ENCODE data around the gene ITGB5.
"Not testable (repeated sequence)": the region's sequence is repeated elsewhere in the genome, so short reads cannot be mapped to it uniquely, and the experiment has no call there.

The ITGB5 gene

DNA sequence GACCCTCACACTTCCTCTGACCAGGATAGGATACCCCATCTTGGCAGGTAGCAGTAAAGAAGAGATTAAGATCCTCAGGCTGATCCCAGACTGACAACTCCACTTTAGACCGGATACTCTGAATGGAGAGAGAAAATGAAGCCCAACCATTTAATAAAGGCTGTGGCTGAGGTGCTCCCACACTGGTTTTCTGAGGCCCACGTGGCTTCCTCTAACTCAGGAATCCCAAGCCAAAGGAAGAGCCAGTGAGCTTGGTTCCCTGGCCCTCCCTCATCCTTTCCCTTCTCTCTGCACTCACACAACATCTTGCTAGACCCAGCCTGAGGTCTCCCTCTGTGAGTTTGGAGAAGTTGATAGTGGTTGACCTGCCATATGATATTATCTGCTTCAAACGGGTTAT lies 78.1 kb downstream of the ITGB5 start:
- no peak for DNase-seq

DNA sequence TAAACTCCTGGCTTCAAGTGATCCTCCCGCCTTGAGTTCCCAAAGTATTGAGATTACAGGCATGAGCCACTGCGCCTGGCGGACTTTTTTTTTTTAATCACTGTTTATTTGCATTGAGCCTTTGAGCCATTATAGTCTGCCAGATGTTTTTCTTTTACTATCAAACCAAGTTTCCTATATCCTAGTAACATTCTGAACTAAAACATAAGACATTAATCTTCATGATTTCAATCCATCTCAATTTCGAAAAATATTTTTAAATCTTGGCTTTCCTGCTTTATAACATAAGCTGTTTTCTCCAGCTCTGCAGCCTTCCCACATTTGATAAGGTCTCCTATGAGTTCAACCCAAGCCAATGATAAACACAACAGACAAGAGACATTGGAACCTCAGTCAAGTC lies 81.5 kb downstream of the ITGB5 start:
- DNase-seq = no peak

DNA sequence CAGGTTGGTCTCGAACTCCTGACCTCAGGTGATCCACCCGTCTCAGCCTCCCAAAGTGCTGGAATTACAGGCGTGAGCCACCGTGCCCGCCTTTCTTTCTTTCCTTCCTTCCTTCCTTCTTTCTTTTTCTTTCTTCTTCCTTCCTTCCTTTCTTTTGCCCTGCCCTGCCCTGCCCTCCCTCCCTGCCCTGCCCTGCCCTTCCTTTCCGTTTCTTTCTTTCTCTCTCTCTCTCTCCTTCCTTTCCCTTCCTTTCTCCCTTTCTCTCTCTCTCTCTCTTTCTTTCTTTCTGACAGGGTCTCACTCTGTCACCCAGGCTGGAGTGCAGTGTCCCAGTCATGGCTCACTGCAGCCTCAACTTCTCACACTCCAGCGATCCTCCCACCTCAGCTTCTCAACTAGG lies 82.3 kb downstream of the ITGB5 start:
- no peak for DNase-seq

DNA sequence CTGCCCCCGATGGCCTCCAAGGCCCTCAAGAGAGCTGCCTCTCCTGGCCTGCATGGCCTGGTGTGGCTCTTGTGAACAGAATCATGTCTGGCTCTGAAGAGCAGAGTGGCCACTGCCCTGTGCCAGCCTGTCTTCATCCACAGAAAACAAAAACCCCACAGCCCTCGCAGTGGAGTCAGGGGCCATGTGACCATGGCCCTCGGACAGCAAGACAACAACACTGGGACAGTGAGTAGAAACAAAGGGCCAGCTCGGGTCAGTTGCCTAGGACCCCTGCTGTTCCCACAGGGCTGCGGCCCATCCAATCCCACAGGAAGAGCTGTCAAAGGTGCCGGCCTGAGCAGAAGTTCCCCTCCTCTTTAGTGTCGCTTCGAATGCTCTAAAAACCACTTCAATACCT lies 84.5 kb downstream of the ITGB5 start:
- DNase-seq = no peak

DNA sequence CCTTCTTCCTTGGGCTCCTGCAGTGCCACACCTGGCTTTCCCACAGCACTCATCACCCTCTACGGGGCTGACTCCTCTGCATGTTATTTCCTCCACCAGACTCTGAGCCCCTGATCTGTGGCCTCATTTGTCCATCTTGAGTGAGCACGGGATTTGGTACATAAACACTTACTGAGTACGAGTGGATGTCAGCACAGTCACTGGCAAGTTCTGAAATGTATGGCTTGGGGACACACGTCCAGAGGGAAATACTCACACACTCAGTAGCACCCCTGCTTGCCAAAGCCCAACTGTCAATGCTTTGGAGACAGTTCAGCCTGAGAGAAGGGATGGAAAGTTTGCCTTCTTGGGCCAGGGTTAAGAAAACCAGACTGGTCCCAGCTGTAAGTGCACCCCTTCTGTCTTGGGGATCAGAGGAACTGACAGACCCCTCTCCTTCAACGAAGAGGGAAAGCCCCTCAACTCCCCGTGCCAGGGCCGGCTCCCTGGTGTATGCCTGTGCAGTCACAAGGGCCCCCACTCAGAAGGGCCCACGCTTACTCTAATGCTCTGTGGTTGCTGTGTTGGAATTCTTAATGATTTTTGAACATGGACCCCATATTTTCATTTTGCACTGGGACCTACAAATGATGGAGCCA lies 85.0 kb downstream of the ITGB5 start:
- DNase-seq = no peak

DNA sequence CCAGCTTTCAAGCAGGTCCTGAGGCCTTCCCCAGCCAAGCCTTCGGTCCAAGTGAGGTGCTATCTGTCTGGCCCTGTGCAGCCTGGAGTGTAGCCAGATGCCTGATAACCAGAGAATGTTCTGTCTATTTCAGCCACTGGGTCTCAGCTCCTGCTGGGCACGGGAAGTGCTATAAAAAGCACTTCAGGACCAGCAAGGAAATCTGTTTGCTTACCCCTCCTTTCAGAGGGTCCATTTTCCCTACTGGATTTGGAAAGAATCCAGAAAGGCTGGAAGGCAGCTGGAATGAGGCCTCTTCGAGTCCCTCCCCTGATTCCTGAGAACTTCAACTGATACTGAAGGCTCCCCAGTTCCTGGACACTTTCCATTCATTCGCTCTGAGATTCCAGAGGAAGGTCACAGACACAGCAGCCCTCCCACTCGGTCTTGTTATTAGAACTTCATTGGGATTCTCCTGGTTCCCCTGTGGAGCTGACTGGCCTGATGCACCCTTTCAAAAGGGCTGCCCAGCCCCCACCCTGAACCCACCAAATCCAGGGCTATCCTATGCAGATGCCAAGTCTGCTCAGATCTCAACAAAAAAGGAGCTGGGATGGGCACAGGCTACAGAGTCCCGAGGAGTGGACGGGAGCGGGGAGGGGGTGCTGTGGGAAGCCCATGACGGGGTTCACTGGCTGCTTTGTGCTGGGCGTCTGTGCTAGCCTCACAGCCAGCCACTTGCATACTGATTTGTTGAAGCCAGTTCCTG lies 86.5 kb downstream of the ITGB5 start:
- no peak for DNase-seq

DNA sequence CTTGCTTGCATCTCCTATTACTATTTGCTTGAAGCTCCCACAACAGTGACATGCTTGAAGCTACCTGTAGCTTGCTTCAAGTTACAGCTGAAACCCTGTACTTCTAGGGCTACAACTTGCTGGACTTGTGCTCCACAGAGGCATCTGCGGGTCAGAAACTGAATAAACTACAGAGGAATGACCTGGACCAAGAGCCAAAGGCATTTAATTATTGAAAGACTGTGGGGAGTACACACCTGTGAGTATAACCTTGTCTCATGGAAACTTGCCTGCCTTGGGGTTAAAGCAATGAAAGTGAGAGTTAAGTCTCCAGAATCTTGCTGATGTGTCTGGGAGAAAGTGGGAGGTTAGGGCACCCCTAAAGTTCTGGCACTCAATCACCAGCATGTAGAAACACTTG lies 87.1 kb downstream of the ITGB5 start:
- DNase-seq = no peak

DNA sequence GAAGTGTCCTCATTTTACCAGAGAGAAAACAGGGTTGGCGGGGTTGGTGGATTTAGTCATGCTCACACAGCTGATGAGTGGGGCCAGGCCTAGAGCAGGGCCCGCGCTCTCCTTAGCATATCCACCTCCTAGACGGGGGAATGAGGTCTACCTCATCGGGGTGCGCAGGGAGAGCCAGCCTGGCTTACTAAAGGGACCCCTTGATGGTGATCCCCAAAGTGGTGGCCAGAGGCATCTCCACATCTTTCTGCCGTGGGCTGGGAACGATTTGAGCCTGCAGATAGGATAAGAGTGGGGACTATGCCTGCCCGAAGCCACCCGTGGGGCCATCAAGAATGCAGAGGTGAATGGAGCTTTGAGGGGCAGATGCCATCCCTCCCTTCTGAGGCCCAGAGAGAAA lies 87.5 kb downstream of the ITGB5 start:
- no peak for DNase-seq

DNA sequence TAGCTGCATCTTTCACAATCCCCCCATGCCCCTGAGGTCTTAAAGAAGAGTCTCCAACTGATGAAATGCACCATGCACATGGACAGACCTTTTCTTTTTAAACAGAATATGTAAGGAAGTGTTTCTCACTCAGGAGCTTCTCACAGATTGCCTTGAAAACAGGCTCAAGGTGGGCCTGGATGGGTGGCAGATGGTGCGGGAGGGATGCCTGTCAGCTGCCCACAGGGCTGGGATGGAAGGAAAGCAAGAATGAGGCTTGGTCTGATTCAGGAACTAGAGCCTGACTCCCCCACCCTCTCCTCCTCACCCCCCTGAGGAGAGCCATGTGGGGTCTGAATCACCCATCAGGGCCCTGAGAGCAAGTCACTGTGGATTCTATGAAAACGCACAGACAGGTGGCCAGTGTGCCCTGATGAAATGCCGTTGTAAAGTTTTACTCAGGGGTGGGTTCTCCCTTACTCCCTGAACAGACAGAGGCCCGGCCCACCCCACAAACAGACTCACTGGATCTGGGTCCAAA lies 89.7 kb downstream of the ITGB5 start:
- DNase-seq = no peak

DNA sequence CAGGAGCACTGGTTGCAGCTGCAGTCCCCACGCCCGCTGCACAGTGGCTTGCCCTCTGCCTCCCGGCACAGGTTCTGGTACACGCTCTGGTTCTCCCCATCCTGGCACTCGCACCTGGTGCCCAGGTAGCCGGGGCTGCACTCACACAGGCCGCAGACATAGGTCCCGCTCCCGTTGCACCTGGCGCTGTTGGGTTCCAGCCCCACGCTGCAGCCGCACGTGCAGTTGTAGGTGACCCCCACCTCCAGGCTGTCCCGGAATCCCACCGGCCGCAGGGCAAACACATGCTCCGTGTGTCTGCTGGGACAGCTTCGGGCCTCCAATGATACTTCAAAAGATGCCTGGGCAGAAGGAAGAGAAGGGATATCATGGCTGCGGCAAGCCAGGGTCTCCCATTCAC lies 90.7 kb downstream of the ITGB5 start:
- no peak for DNase-seq

DNA sequence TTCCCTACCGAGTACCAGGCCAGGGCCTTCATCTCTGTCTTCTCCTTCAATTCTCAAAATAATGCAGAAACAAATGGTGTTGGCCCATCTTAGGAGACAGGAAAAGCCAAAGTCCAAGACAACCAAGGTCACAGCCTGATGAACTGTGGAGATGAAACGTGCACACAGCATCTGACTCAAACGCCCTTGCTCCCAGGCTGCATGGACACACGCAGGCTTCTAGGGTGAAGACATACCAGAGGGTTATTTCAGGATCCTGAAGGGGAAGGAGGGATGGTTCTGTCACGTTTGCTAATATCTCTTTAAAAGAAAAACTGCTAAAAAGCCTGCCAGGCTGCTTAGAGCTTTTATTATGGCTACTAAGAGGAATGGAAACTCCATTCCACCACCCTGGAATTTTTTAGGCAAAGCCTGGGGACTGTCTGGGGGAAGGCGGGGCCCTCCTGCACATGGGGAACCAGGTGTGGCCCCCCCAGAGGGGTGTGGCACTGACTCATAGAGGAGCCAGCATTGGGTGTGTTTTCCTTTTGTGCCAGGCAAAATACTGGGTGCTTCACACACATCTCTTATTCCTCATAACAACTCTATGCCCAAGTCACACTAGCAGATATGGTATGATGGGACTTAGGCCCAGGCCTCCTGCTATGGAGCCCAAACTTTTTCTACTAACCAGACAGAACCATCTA lies 94.0 kb downstream of the ITGB5 start:
- DNase-seq = peak; percentile 39

DNA sequence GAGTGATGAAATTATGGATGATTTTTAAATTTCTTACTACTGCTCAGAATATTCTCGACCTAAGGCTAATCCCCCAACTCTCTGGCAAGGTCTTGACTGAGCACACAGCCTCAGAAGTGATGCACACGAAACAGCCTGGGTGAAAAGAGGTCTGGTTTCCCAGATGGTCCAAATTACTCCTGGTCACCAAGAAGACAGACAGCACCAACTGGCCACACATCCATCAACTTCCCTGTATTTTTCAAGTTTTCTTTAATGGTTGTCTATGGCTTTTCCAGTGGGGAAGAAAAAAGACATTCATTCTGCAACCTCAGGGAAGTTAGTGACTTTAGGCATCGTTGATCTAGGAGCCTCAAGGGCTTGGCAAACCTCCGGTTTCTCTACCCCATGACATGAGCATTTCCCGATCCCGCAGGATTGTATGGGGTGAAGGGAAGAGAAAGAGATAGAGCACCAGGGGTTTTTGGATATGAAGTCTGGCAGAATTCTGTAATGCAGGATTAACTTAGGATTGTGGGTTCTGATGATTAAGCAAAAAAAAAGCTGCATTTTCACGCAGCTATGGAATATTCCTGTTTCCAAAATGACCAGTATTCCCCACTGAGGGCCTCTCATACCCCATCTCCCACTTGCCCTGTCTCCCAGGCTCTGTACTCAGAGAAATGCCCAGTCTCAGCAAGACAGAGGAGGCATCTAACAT lies 94.7 kb downstream of the ITGB5 start:
- no peak for DNase-seq

DNA sequence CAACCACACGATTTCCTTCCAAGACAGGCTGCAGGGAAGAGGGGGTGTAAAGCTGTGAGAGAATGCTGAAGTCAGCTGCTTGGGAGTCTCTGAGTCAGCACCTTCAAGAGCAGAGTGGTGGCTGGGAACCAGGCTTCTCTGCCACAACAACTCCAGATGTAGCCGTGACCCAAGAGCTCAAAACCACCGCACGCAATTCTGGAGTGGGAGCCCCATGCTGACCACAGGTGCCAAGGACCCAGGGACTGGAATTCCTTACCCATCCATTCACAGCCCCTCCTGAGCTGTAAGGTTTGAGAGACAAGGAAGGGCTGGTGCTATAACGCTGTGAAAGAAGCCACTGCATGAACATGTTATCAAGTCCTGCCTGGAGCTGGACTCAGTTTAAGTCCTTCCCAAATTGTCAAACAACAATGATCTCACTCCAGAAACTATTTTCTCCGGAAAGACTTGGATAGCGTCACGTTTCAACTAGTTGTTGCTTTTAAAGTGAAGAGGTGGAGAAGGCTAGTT lies 95.5 kb downstream of the ITGB5 start:
- peak; percentile 74 for DNase-seq

DNA sequence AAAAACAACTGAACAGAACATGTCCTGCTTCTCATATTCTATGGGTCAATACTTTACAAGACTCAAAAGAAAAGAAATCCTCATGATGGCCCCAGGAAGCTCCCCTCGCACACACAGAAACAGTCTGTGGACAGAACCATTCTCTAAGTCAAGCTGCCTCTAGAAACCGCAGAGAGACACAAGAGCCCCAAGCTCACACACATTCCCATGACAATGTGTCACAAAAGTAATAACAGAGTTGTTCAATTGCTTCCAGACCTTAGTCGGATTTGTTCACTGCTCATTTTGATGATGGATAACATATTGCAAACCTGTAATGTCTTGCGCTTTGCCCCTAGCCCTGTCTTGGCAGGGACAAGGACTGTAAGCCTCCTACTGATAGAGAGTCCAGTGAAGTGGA lies 96.0 kb downstream of the ITGB5 start:
- DNase-seq = no peak

DNA sequence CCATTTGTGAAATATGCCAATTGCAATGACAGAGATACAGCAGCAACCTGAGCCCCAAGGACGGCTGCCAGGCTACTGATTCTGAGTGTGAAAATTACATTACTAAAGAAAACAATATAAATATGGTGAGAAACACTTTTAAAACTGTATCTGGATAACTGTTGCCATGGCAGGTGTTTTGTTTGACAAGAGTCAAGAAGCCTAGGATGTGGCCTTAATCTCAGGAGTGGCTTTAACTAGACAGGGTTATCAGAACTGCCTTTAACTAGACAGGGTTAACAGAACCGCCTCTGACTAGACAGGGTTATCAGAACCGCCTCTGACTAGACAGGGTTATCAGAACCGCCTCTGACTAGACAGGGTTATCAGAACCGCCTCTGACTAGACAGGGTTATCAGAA lies 98.1 kb downstream of the ITGB5 start:
- DNase-seq = not testable (repeated sequence)

DNA sequence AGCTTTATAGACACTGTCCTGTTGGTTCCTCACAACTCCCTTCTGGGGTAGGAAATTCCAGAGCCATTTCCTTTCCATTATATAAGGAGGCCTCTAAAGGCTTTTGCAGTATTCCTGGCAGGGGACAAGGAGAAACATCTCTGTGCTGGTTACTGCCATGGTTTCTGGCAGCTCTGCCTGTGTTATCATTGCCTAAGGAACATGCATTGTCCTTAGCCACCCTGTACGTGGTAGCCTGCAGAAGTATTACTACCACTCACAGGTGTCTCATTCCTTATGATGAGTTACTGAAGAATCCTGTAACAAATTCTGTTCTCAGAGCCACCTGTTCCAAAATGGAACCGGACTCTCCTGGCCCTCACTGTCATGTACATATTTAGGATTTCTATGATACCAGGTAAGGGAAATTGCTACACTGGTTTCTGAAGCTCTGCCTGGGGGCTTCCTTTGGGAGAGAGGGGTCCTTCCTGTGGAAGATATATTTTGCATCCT lies 98.9 kb downstream of the ITGB5 start:
- DNase-seq = no peak

DNA sequence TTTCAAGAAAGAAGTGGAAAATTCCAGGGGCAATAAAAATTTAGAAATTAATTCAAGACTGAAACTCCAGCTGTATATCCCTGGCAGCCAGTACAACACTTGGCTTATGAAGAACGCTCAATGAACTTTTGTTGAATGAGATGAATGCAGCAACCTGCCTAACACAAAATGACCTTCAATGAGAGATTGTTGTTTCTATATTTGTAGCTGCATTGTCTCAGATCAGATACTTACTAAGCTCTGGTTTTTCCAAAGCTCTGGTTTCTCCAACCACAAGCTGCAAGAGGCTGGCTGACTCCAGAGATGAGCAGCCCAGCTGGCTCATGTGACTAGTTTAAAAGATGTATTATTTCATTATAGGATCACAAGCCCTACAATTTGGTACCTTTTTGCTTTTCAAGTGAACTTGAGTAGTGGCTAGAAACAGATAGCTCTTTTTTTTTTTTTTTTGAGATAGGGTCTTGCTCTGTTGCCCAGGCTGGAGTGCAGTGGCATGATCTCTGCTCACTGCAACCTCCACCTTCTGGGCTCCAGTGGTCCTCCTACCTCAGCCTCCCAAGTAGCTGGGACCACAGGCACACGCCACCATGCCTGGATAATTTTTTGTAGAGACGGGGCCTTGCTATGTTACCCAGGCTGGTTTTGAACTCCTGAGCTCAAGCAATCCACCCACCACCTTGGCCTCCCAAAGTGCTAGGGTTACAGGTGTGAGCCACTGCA lies 99.5 kb downstream of the ITGB5 start:
- DNase-seq = peak; percentile 40

DNA sequence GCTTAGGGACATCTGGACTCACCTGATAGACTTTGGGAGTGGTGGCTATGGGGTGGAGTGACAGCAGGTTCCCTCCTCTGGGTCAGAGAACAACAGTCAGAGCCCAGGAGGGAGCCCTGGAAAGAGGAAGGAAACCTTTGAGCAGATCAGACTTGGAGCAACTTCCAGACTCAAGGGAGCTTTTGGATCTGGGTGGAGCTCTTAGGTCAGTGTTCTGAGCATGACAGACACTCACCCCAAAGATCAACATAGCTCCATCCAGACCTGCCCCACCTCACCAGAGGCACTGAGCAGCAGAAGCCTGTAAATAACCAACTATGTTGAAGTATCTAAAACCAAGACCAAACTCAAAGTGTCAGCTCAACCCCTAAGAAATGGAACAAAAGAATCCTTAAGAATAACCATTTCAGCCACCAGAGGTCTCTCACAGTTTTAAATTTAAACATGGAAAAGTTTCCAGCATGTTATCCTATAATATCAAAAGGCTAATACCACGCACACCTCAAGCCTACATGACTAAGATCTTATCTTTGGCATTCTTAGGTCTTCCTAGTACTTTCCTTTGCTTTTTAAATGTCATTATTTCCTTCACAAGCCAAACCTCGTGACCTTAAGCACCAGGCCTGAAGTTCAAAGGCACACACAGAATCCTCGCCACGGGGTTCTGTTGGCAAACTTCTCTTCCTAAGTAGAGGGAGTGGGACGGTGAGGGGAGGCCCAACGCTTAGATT lies 100.5 kb downstream of the ITGB5 start:
- peak; percentile 46 for DNase-seq

DNA sequence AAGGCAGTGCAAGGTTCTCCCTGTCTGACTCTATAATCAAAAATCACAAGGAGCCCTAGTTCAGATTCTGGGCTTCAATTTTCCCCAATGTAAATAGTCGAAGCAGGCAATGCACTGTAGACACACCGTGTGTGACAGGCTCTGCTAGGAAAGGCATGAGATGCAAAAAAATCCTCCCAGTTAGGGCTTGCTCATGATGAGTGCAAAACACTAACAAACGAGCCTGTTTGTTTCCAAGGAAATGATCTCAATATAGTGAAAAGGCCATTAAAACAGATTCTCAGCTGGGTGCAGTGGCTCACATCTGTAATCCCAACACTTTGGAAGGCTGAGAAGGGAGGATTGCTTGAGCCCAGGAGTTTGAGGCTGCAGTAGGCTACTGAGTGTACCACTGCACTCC lies 101.2 kb downstream of the ITGB5 start:
- DNase-seq = no peak

DNA sequence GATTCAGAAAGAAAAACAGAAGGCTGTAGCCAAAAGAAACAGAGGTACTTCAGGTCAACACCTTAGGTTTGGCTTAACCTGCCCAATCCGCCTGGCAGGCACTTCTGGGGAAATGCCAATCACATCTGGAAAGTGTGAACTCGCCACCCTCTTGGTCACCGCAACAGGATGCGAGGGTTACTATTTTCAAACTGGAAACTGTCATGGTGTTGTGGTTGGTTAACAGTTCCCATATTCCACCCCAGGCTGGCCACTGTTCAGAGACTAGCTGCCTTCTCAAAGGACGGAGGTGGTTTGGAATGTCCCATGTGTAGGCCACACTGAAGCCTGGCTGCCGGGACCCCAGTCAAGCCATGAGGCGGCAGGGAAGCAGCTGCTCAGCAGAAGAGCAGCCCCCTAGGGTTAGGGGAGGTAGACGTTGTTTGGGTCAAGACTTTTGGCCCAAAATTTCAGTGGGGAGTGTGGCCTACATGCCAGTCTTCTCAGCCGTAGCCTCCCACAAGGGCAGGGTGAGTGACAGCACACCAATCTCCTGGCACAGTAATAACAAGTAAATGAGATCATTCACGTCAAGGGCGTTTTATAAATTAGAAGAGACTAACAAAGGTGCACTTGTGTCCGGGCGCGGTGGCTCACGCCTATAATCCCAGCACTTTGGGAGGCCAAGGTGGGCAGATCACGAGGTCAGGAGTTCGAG lies 102.3 kb downstream of the ITGB5 start:
- DNase-seq = peak; percentile 91

DNA sequence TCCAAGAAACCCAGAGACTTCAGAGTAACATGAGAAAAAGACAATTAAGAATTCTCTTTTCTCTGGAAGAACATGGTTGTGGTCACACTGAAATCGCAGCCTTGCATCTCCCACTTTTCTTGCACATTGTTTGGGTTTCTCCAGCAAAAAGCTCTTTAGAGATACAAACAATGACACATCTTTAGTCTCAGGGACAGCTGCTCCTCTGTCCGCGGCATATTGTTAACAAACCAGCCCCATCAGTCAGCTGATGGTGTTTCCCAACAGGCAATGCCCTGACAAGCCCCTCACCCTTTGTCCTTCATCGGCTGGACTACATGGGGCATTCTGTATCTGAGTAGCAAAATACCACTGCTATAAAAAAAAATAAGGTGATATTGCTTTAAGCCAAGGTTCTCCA lies 103.5 kb downstream of the ITGB5 start:
- peak; percentile 55 for DNase-seq

Measured in MV-4-11 (cell line).